T-helper 9 cell (primary cell): ENCODE measurements around the gene CTDNEP1.

Source experiments
- DNase-seq: peaks from one replicate; pipeline ENCODE4 v3.0.0-alpha.2; 2020
- total RNA-seq, 2 donors: gene quantifications; one replicate each; lab custom pipeline; 2026; lab: John Stamatoyannopoulos, UW

The CTDNEP1 gene
- 13.0 to 14.3 reads per million in 2 donors for total RNA-seq

DNA sequence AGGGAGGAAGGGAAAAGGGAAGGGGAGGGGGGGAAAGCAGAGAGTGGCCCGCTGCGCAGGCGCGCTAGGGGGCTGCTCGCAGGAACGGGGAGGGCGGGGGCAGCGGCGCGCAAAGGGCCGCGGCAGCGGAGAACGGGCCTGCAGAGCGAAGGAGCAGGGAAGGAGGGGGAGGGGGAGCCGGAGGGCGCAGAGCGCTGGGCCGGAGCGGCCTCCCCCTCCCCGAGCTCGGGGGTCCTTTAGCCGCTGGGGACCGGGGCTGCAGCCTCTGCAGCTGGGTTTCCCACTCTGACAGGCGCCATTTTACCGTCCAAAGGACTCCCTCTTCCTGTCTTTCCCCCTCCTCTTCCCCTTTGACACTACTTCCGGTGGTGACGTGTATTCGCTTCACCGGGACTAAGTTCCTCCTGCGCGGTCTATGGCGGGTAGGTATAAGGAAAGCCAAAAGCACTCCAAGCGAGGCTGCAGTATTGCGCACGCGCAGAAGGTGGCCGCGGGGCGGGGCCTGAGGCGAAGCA, at the start of gene CTDNEP1:
Gene CTDNEP1, minus strand, starts transcription at position 74 of the 515 bp plus-strand sequence. CDS start 438 bp downstream, outside the sequence.
- peak; percentile 99 for DNase-seq

DNA sequence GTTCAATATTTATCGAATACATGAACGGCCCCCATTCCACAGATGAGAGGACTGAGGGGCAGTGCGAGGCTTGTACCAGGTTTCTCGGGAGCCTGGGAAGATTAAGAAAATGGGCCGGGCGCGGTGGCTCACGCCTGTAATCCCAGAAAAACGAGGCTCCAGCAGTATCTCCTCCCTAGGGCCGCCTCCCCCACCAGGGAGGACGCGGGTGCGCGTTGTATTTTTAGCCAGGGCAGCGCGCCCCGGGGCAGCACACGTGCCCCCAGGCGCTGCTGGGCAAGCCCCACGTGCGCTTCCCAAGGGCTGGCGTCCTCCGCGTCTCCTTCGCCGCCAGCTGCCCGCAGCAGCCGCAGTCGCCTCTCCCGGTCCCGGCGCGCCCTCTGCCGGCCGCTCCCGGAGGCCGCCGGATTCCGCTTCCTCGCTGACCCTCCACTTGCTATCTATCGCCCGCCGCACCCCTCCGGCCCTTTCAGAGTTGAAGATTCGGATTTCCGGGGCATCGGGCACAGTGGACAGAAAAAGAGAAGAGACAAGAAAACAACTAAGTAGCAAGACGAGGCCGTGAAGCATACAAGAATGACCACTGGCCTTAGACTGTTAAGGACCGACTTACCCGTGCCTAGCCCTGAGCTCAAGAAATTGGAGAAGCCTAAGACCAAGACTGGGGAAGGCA, 44.8 kb upstream of the CTDNEP1 start:
- DNase-seq = peak; percentile 65

DNA sequence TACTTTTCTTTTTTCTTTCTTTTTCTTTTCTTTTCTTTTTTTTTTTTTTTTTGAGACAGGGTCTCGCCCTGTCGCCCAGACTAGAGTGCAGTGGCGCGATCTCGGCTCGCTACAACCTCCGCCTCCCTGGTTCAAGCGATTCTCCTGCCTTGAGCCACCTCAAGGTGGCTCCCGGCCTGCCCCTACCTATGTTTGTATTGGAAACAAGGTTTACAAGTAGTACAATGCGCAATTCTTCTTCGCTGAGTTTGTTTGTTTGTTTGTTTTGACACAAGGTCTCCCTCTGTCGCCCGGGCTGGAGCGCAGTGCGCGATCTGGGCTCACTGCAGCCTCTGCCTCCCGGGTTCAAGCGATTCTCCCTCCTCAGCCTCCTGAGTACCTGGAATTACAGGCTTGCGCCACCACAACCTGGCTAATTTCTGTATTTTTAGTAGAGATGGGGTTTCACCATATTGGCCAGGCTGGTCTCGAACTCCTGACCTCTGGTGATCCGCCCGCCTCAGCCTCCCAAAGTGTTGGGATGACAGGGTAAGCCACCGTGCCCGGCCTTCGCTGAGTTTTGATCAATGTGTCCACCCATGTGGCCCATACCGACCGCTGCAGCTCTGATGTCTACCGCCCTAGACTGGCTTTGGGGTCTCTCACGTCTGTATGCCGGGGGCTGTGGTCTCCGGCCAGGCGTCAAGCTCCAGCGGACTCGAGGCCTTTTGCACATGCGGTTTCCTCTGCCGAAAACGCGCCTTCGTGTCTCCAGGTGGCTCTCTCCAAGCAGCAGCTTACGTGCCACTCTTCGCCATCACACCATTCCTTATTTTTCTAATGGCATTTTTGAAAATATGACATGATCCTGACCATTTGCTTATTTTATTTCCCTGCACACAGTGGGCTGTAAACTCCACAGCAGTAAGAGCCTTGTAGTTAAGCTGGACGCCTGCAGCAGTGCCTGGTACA, 44.0 kb upstream of the CTDNEP1 start:
- no peak for DNase-seq

- DNase-seq = peak; percentile 66
Measured at GRCh38 chr17:7294614-7295153, 43.1 kb upstream of the CTDNEP1 start, which contains the start of gene YBX2. Gene YBX2, minus strand, starts transcription at chr17:7294639. Its CDS starts 139 bp downstream, at chr17:7294500.

GRCh38 chr17:7293816-7294613, 42.5 kb upstream of the CTDNEP1 start:
- DNase-seq = no peak

DNA sequence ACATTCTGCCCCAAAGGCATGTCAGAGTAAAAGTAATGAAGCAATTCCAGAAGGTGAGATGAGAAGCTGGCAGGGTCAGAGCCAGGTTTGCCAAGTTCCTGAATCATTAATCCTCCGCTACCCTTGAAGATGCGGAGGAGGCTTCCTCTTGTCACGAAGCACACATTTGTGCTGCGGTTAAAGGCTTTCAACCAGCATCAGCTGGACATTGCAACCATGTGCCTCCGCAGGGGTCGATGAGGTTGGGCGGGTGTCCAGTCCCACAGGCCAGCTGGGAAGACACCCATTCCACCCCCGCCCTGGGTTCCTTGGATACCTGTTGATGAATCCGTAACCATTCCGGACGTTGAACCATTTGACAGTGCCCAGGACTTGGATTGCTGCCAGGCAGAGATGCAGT, 41.6 kb upstream of the CTDNEP1 start:
- no peak for DNase-seq

DNA sequence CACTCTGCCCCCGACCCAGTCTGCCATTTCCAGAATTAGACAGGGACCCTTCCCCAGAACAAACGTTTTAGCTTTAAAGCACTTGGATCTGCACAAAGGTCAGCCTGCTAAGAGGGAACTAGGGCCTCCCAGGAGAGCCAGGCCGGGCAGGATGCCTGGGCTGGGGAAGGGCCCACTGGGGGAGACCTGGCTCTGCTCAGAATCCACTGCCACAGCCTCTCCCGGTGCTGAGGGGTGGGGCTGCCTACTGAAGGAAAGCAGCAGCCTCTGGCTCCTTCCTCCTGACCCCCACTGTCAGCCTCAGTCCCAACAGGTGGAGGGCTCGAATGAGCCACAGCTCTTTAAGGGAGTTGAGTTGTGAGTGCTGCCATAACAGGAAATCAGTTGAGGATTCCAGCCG, 41.2 kb upstream of the CTDNEP1 start:
- no peak for DNase-seq

- no peak for DNase-seq
Measured at GRCh38 chr17:7292194-7292593, 40.7 kb upstream of the CTDNEP1 start.

GRCh38 chr17:7290685-7291084, 39.2 kb upstream of the CTDNEP1 start:
- no peak for DNase-seq

DNA sequence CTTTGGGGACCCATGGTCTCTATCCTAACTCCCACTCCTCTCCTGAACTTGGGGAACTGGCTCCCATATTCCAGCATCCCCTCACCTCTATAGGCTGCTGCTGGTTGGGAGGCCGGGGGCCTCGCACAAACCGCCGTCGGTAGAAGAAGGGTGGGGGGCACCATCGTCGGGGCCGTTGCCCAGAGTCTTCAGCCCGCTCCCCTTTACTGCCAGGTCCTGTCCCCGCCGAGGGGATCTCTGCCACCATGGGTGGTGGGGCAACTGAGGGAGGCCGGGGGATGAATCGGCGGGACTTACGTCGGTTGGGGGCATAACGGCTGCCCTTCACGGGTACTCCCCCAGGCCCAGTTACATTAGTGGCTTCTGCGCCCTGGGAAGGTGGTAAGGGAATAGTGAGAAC, 38.6 kb upstream of the CTDNEP1 start:
- no peak for DNase-seq

- DNase-seq = no peak
Measured at GRCh38 chr17:7289256-7290032, 37.9 kb upstream of the CTDNEP1 start.

DNA sequence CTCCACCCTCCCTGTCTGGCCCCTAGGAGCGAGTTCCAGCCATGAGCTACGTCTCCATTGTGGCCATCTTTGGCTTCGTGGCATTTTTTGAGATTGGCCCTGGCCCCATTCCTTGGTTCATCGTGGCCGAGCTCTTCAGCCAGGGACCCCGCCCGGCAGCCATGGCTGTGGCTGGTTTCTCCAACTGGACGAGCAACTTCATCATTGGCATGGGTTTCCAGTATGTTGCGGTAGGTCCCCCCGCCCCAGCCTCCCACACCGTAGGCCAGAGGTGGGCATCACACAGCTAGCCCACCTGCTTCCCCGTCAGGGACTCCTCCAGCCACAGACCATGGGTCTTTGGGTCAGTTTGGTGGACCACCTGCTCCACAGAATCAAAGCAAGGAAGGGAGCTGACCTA, 34.1 kb upstream of the CTDNEP1 start:
- no peak for DNase-seq

- no peak for DNase-seq
Measured at GRCh38 chr17:7284911-7285310, 33.4 kb upstream of the CTDNEP1 start.

- no peak for DNase-seq
Measured at GRCh38 chr17:7283471-7284216, 32.1 kb upstream of the CTDNEP1 start.

- DNase-seq = no peak
Measured at GRCh38 chr17:7282752-7283321, 31.3 kb upstream of the CTDNEP1 start.

DNA sequence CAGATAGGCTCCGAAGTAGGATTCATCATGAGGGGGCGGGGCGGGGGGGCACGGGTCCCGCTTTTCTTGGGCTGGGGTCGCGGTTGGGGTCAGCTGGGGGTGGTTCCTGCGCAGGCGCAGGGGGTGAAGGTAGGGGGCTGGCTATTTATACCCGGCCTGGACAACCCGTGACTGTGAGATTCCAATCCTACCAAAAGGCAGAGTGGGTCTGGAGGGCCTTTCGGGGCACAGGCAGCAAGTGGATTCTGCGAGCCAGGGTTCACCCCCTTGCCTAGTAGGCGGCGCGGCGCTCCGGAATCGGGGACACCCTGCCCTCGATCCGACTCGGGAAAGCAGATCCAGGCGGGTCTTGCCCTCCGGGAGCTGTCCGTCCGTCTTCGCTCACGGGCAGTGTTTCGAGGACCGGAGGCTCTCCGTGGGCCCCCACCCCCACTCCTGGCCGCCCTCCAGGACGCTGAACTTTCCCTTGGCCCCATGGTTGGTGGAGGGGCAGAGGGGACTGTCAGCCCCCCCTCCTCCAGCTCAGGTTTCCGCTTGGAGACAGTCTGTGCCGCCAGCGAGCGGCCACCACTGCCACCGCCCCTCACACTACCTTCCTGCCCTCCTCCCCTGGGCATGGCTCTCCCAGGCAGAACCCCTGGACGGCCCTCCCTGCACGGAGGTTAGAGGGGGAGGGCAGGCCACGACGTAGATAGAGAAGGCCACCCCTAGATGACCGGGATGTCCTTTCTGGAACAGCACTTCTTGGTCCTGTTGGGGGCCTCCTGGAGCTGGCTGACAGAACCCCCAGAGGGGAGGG, 30.6 kb upstream of the CTDNEP1 start:
- no peak for DNase-seq

DNA sequence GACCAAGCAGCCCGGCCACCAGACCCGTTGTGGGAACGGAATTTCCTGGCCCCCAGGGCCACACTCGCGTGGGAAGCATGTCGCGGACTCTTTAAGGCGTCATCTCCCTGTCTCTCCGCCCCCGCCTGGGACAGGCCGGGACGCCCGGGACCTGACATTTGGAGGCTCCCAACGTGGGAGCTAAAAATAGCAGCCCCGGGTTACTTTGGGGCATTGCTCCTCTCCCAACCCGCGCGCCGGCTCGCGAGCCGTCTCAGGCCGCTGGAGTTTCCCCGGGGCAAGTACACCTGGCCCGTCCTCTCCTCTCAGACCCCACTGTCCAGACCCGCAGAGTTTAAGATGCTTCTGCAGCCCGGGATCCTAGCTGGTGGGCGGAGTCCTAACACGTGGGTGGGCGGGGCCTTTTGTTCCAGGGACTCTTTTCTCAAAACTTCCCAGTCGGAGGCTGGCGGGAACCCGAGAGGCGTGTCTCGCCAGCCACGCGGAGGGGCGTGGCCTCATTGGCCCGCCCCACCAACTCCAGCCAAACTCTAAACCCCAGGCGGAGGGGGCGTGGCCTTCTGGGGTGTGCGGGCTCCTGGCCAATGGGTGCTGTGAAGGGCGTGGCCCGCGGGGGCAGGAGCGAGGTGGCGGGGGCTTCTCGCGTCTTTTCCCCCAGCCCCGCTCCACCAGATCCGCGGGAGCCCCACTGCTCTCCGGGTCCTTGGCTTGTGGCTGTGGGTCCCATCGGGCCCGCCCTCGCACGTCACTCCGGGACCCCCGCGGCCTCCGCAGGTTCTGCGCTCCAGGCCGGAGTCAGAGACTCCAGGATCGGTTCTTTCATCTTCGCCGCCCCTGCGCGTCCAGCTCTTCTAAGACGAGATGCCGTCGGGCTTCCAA, 29.8 kb upstream of the CTDNEP1 start, which contains the start of gene SLC2A4:
Gene SLC2A4, plus strand, starts transcription at position 645 of the 879 bp plus-strand sequence. Its CDS starts 217 bp downstream, at position 862.
- DNase-seq = peak; percentile 68

DNA sequence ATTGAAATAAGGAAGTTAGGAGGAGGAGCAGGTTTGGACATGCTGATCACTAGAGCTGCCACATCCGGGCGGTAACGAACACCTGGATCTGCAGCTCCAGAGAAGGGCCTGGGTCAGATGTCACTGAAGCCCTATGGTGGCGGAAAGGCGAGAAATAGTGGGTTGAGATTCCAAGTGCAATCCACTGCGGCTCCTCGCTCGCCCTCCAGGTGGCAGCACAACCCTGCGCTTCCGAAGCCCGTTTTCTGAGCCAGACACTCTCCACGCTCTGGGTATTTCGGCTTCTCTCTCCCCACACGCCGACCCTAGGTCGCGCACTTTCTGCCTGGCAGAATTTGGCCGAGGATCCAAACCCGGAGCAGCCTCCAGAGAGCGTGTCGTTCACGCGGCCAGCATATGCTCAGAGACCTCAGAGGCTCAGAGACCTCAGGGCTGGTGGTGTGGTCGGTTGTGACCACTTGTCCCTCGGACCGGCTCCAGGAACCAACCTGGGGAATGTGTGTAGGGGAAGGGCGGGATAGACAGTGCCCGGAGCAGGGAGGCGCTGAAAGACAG, 29.1 kb upstream of the CTDNEP1 start:
- DNase-seq = peak; percentile 74
